HL-60 (cell line): ENCODE data around the gene BCO1.

Experiments
- DNase-seq, 2 experiments: peaks; one replicate each; pipeline ENCODE4 v3.0.0-alpha.2; 2010 to 2020; ENCODE audit warnings: low read depth in 1 of 2, low spot score in 1 of 2
- H3K27ac ChIP-seq: fragments of 250-450 bp; sonication (Bioruptor Pico); replicated peaks from 2 replicates; pipeline ENCODE4 v1.5.1; 2020; ENCODE audit warnings: mild to moderate bottlenecking, moderate library complexity
- H3K27me3 ChIP-seq: fragments of 250-450 bp; sonication (Bioruptor Pico); 2 replicates; pipeline ENCODE4 v1.5.1; 2021; ENCODE audit warnings: mild to moderate bottlenecking, moderate library complexity; ENCODE audit not compliant: insufficient read depth, poor library complexity, severe bottlenecking
- H3K4me3 ChIP-seq: replicated peaks from 2 replicates; pipeline ENCODE4 v1.5.1; 2011; ENCODE audit warnings: mild to moderate bottlenecking, control low read depth, low read length; ENCODE audit not compliant: insufficient read depth
- CTCF ChIP-seq: IDR thresholded peaks from one replicate; pipeline ENCODE4 v1.5.1; 2011; ENCODE audit warnings: low read length, control low read depth, inconsistent platforms; ENCODE audit not compliant: insufficient read depth
- GABPA ChIP-seq: IDR thresholded peaks from 2 replicates; pipeline ENCODE4 v1.6.1; 2012; ENCODE audit warnings: low read depth
- POLR2AphosphoS5 ChIP-seq: IDR thresholded peaks from 2 replicates; pipeline ENCODE4 v1.6.1; 2012; ENCODE audit warnings: low read depth
- REST ChIP-seq: IDR thresholded peaks from 2 replicates; pipeline ENCODE4 v1.6.1; 2012; ENCODE audit warnings: low read depth; ENCODE audit not compliant: insufficient replicate concordance
- SPI1 ChIP-seq: IDR thresholded peaks from 2 replicates; pipeline ENCODE4 v1.6.1; 2012; ENCODE audit warnings: low read depth, mild to moderate bottlenecking, borderline replicate concordance

The BCO1 gene

GRCh38 chr16:81307770-81308169 is 69.3 kb downstream of the BCO1 start:
- H3K27me3 ChIP-seq: no peaks in the 10 kb centered on the region

GRCh38 chr16:81310045-81310644 is 71.7 kb downstream of the BCO1 start:
- Histone ChIP-seq H3K27ac (no peak overlapping the region), H3K27me3 (no peaks in the 10 kb centered on the region), H3K4me3 (no peak overlapping the region)
- DNase-seq: no peak
- TF ChIP-seq CTCF (no peak), REST (no peak), POLR2AphosphoS5 (no peak), GABPA (no peak), SPI1 (no peak)

More at GRCh38 chr16:81307770-81308169, 69.3 kb downstream of the BCO1 start:
- Histone ChIP-seq H3K4me3 (no peak overlapping the region), H3K27ac (no peak overlapping the region)
- TF ChIP-seq REST (no peak), POLR2AphosphoS5 (no peak), GABPA (no peak), CTCF (no peak), SPI1 (no peak)
- no peak for DNase-seq

- H3K4me3 ChIP-seq: no peak overlapping the region
- no peak overlapping the region for H3K27ac ChIP-seq
- TF ChIP-seq GABPA (no peak), CTCF (no peak), REST (no peak), SPI1 (no peak), POLR2AphosphoS5 (no peak)
- no peak for DNase-seq
- H3K27me3 ChIP-seq: no peaks in the 10 kb centered on the region
These were observed 73.3 kb downstream of the BCO1 start for GRCh38 chr16:81311762-81312161.
